GM12874 (cell line): ENCODE data around the gene ABCA8.

ENCODE experiments used
- TF ChIP-seq, protein P1 (sequence below): IDR thresholded peaks from 2 replicates; pipeline ENCODE4 v1.5.1; 2011; ENCODE audit warnings: low read depth, mild to moderate bottlenecking, control low read depth, low read length, moderate library complexity; ENCODE audit not compliant: insufficient read depth

ABCA8 gene

DNA sequence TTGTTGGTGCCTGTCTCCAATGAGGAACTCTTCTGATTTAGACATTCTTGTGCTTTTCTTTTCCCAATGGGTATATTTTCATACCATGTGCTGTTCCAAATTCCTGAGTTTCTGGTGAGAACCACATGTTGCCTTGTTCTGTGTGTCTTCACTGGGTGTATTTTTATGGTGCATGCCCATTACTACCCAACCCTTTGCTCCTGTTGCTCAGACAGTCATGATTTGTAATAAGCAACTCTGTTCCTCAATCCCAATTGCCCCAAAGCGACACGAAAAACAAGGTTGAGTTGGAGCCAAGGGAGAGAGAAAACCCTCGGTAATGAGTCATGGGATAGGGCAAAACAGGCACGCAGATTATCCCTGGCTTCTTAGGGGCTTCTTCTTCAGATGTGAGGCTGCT, 101.8 kb downstream of the ABCA8 start:
- TF ChIP-seq, protein P1, sequence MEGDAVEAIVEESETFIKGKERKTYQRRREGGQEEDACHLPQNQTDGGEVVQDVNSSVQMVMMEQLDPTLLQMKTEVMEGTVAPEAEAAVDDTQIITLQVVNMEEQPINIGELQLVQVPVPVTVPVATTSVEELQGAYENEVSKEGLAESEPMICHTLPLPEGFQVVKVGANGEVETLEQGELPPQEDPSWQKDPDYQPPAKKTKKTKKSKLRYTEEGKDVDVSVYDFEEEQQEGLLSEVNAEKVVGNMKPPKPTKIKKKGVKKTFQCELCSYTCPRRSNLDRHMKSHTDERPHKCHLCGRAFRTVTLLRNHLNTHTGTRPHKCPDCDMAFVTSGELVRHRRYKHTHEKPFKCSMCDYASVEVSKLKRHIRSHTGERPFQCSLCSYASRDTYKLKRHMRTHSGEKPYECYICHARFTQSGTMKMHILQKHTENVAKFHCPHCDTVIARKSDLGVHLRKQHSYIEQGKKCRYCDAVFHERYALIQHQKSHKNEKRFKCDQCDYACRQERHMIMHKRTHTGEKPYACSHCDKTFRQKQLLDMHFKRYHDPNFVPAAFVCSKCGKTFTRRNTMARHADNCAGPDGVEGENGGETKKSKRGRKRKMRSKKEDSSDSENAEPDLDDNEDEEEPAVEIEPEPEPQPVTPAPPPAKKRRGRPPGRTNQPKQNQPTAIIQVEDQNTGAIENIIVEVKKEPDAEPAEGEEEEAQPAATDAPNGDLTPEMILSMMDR, result no peak

DNA sequence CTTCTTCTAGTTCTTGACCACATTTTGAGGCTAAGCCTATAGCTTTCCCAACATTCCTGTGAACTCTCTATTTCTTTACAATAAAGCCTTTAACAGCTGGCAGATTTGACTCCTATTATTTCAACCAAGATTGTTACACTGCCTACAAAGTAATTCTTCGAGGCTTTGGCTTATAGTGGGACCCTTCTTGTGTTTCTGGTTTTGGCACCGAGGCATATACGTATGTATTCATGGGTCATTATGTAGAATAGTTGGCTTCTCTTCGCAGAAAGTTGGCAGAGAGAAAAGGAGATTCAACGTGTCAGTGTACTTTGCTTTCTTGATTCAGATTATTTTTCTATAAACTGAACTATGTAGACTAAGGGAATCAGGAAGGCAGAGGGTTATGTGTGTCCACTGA, 102.2 kb downstream of the ABCA8 start:
- TF ChIP-seq, protein P1, result no peak

DNA sequence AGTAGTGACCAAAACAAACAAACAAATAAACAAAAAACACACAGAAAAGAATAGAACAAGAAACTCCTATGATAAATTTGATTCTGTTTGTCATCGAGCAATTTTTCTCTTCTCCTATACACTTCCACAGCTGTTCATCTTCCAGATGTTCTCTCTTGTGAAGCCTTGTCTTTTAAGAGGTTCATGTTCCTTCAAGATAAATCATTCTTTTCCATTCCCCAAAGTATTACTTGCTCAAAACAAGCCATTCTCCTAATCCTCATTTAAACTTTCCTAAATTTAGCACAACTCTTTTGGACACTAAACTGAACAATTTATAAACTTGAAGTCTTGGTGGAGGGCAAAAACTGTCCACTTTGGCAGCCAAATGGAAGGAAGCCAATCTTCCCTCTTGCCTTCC, 103.3 kb downstream of the ABCA8 start:
- TF ChIP-seq, protein P1, result no peak

DNA sequence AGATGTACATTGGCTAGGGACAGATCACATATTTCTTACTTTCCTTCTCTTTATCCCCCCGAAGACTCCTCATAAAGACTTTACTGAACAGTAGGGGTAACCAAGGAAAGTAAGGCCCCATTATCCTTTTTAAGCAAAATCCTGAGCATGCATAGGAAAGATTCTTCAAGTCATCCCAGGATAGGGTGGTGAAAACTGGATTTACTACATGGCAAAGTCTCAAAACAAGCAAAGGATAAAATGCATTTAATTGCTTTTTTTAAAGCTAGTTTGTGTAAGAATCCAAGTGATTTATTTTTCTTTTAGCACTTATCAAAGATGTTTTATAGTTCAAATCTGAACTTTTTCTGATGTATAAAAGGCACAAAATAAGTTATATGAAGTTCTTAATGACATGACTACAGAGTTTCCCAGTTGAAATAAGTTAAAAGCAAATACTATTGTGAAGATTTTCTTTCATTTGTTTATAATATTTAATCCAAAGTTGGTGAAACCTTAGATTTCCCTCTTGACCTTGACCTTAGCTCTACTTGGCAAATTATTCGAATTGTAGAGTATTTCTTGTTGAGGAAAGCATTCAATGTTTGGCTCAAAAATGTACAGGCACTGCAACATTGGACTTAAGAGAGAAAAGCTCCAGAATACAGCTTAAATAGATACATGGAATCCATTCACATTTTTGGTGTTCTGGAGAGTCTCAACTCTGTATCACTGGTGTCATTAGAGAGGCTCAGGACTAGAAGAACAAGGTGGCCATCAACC, 104.3 kb downstream of the ABCA8 start:
- TF ChIP-seq, protein P1, result no peak

DNA sequence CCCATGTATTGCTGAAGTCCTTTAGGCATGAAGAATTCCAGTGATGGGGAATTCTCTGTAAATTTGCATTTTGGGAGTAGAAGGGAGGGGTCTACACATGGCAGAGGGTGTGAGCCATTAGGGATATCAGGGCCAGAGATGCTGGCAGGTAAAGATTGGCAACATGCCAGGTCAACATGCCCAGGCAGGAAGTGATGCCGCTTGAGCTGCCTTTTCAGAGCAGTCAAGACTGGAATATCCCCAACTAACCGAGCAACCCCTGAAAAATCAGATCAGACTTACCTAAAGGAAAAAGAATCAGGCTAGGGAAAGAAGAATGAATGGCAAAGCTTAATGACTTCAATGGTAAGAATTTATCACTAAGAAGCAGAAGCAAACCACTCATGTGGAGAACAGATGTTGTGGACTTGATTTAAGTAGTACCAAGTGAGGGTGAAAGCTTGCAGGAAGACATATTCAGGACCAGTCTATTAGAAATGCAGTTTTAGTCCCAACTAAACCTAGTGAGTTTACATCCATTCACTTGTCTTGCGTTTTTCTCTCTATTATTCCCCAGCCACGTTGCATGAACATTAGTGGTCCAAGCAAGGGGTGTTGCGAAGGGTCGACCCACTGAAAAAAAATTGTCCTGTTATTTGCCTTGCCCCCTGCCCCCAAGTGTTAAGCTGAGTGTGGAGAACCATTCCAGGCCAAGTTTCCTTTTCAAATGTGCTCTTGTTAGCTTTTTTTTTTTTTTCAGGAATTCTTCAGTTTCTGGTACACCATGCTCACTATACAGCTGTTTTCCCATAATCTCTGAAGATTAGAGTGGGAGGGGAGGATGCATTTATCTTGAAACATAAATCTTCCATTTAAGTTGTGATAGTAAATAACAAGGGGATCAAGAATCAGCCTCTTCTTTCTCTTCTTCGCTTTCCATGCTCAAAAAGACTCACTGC, 105.2 kb downstream of the ABCA8 start:
- TF ChIP-seq, protein P1, result no peak

DNA sequence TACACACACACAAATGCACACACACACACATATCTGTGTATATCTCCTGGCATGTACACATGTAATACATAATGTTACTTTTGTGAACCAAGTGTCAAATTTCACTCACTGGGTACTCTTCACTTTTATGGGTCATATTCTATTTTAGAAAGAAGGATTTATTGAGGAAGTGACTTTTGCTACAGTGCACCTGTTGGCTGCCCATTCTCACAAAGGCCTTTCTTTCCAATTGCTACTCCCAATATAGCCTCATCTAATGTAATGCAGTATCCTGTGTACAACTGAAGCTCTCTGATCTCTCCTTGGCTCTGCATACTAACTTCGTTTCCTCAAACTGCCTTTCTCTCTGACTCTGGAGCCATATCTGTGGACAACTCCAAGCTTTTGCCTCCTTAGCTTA, 107.5 kb downstream of the ABCA8 start:
- TF ChIP-seq, protein P1, result no peak

DNA sequence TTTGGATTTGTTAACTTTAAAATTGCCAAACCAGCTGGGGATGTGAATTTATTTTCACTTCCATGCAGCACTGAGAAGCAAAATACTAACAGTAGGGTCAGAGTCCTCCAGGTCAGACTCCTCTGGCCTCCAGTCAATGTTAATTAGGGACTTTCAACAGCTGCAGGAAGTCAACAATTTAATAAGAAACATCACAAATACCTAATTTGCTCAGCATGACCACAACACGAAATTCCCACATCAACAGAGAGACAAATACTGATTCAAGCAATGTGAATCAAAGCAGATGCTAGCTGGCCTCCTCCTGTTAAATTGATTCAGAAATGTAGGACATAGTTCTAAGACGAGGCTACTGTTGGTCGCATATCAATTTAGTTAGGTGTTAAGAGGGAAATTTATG, 111.7 kb downstream of the ABCA8 start:
- TF ChIP-seq, protein P1, result no peak
